HG02759 (cell line): Measurements from ENCODE around the gene TAF1C.

Source experiments
- ATAC-seq: cut with Tn5 transposase; IDR thresholded peaks from one replicate; pipeline ENCODE4 v1.9.1; 2021; ENCODE audit warnings: mild to moderate bottlenecking, moderate library complexity; ENCODE audit not compliant: unreplicated experiment

The TAF1C gene

DNA sequence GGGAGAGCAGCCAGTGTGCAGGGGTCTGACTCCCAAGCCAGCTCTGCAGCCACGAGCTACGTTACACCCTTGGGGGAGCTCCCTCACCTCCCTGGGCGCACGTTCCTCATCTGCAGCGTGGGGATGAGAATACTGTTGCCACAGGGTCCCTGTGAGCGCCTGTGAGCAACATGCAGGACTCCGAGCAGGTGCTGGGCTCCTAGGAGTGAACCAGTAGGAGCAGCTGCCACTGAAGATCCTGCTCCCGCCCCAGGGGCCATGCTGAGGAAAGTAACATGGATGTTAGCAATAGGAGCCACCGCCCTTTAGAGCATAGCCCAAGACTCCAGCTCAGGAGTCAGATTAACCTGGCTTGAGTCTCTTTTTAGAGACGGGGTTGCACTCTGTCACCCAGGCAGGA, 25.8 kb downstream of the TAF1C start:
- no peak for ATAC-seq

GRCh38 chr16:84159800-84160199, 27.1 kb downstream of the TAF1C start:
- ATAC-seq, result no peak

DNA sequence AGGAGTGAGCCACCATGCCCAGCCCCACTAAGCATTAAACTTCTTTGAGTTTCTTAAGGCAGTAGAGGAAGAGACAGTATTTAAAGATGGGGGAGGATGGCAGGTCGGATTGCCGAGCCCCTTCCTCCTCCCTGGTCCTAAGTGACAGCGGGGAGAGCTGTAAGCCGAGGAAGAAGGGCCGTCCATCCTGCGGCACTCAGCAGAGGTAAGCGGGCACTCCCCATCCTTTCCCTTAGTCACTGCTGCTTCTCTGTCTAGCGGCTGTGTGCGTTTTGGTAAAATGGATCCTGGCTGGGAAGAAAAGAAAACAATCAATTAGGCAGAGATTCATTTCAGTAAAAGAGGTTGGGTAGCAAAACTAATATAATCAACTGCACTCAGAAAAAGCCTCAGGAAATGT, 27.9 kb downstream of the TAF1C start:
- ATAC-seq, result no peak

DNA sequence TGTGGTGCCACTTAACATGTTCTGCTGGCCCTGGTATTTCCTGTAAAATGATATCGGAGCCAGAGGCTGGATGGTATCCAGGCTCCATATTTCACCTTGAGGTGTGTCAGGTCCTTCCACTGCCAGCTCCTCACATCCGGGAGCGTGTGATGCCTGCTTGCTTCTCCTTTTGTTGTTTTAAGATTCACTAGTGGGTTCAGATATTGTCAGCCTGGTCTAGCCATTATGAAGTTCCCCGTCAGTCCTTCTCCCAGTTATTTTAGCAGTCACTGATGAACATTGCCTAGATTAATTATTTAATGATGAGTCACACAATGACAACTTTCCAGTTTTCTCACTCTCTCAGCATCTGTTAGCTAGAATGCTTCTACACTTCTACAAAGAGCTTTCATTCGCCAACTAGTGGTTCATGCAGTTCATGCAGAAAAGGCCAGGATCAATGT, 30.5 kb downstream of the TAF1C start:
- no peak for ATAC-seq

DNA sequence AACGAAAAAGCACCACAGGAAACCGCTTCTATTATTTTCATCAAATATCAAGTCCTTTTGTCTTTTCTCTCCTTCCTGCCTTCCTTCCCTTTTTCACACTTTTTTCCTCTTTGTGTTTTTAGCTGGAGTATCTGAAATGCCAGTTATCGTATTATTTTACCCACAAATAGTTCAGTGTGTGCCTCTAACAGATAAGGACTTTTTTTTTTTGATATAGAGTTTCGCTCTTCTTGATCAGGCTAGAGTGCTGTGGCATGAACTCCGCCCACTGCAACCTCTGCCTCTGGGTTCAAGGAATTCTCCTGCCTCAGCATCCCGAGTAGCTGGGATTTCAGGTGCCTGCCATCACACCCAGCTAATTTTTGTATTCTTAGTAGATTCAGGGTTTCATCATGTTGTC, 31.1 kb downstream of the TAF1C start:
- no peak for ATAC-seq

DNA sequence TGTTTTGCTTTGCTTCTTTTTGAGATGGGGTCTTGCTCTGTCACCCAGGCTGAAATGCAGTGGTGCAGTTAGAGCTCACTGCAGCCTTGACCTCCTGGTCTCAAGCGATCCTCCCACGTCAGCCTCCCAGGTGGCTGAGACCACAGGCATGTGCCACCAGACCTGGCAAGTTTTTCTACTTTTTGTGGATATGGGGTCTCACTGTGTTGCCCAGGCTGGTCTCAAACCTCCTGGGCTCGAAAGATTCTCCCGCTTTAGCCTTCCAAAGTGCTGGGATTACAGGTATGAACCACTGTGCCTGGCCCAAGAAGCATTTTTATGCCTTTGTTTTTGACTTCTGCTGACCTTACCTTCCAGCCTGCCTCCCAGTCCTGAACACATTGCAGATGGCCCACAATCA, 31.6 kb downstream of the TAF1C start:
- no peak for ATAC-seq

GRCh38 chr16:84153660-84154214, 33.1 kb downstream of the TAF1C start:
- ATAC-seq, result no peak

DNA sequence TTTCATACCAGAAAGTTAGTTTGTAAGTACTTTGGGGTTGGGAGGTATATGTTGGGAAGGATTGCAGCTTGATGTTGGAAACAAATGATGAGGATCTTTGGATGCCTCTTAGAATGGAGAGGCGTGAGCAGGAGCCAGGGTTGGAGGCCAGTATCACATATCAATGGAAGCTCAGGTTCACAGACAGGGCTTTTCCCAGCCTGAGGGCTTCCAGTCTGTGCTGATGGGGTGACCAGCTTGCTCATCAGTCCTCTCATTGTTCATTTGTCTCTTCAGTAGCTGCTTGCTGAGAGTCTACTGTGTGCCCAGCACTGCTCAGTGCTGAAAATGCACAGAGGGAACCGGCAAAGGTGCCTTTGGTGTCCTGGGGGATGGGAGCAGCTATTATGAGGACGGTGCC, 35.9 kb downstream of the TAF1C start:
- no peak for ATAC-seq

DNA sequence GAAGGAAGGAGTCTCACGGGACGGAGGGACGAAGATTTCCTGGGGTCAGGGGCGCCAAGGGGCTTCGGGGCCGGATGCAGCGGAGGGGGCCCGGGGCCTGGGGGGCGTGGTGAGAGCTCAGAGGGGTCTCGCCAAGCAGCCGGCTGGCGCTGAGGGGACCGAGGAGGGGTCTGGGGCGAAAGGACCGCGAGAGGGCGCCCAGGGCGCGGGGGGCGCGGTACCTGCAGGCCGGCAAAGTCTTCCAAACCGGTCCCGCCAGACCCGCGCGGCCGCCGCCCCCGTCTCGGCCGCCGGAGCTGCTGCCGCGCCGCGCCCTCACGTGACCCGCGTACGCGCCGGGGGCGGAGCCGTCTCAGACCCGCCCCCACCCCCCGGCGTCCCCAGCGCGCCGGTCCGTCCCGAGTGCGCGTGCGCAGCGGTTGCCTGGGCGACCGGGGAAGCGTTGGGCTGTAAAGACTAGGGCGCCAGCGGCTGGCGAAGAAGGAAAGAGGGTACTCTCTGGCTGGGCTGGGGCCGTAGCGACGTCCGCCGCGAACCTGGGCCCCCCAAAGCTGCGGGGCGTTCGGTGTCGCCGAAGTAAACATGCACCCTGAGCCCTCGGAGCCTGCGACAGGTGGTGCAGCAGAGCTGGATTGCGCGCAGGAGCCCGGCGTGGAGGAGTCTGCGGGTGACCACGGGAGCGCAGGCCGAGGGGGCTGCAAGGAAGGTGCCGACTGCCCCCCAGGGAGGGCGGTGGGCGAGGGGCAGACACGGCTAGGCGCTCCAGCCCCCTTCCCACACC, 41.8 kb downstream of the TAF1C start, which contains the start of the genes DNAAF1 and HSDL1:
Gene DNAAF1, plus strand, starts transcription at position 450 of the 781 bp plus-strand sequence. Its CDS starts 133 bp downstream, at position 583.
Gene HSDL1, minus strand, starts transcription at position 319 of the 781 bp plus-strand sequence. CDS start 13,856 bp downstream, outside the sequence.
- ATAC-seq, result peak; percentile 87

- no peak for ATAC-seq
These were observed 42.5 kb downstream of the TAF1C start for GRCh38 chr16:84144209-84144858.

DNA sequence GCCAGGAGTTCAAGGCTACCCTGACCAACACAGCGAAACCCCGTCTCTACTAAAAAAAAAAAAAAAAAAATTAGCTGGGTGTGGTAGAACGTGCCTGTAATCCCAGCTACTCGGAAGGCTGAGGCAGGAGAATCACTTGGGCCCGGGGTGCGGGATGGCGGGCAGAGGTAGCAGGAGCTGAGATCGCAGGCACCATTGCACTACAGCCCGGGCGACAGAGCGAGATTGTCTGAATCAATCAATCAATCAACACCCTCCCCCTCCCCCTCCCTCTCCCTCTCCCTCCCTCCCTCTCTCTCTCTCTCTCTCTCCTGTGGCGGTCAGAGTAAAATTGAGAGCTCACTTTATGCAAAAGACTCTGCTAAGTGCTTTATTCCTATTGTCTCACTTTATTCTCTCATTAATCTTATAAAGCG, 43.1 kb downstream of the TAF1C start:
- no peak for ATAC-seq

DNA sequence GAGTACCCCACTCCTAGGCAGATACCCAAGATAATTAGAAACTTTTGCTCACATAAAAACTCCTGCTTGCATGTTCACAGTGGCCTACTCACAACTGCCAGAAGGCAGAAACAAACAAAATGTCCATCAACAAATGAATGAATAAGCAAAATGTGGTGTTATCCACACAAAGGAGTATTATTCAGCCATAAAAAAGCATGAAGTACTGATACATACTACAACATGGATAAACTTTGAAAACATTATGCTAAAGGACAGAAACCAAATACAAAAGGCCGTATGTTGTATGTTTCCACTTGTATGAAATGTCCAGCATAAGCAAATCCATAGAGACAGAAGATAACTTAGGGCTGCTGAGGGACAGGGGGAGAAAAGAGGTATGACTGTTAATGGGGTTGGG, 43.8 kb downstream of the TAF1C start:
- ATAC-seq, result no peak

- ATAC-seq, result no peak
These were observed 45.6 kb downstream of the TAF1C start for GRCh38 chr16:84141143-84141670.

DNA sequence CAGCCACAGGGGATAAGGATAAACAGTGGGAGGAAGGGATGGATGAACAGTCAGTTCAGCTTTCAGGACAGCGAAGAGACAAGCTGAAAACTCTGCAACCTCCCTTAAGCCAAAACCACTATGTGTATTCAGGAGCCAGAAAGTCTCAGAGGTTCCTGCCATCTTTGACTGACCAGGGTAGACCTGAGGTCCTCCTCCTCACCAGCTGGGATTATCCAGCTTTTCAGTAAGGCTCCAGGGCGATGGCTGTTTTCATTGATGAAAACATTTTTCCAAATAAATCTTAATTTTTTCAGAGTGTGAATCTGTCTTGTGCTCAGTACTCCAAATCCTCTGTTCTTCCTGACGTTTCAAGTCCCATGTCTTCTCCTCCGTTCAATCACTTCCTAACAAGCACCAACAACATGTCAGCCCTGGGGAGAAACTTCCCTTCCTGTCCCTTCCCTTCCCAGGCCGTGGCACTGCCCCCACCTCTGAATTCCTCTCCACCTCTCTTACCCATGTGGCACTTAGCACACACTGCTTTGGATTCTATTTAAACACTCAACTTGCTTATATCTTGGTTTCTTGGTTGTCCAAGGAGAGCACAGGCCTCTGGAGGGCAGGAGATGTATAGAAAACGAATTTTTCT, 47.1 kb downstream of the TAF1C start:
- no peak for ATAC-seq

DNA sequence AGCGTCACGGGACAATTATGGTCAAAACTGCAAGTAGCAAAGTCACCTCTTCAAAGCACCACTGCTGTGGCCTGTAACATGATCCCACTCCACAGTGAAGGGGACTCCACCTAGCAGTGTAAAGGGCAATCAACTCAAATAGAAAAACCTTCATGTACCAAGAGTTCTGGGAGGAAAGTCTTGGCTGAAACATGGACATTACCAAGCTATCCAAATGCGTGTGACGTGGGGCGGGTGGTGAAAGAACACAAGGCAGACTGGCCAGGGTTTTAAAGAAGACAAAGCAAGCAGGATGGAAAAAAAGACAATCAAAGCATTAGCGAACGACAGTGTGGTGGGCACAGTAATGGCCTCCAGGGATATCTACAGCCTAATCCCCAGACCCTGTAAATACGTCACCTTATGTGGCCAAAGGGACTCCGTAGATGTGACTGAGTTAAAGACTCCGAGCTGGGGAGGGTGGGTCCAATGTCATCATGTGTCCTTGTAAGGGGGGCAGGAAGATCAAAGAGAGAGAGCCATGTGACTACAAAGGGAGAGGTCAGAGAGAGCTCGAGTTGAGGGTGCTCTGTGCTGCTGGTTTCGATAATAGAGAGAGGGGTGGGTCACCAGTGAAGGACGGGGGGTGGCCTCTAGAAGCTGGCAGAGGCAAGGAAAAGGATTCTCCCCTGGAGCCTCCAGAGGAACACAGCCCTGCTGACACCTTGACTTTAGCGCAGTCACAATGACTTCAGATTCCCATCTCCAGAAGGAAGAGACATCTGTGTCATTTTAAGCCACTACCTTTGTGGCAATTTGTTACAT, 47.8 kb downstream of the TAF1C start:
- ATAC-seq, result peak; percentile 53

- no peak for ATAC-seq
These were observed 48.4 kb downstream of the TAF1C start for GRCh38 chr16:84138500-84138823.

DNA sequence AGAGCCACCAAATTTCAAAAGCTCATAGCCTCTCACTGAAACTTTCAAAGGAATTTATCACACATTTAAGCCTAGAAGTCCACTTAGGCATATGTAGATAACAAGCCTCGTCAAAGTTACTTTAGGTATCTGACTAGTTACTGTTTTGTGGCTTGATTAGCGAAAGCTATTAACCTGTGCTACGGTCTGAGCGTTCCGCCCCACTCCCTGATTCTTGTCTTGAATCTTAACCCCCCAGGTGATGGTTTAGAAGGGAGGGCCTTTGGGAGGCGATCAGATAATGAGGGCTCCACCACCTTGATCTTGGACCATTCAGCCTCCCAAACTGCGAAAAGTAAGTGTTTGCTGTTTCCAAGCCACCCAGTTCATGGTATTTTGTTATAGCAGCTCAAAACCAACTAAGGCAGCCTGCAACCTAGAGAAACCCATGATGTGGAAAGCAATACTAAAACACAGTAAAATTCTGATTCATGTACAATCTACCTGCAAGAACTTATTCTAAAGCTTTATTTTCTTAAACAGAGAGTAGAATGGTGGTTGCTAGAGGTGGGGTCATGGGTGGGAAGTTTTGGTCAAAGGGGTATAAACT, 49.0 kb downstream of the TAF1C start:
- ATAC-seq, result no peak

GRCh38 chr16:84137287-84137686, 49.6 kb downstream of the TAF1C start:
- ATAC-seq, result no peak

GRCh38 chr16:84136331-84137125, 50.3 kb downstream of the TAF1C start:
- ATAC-seq, result no peak
